ENCODE measurements around the gene MED15.

GRCh38 chr22:20530368-20531153 lies 23.2 kb downstream of the MED15 start:
- no peak for TF ChIP-seq STAT1 (IDR thresholded peaks at IDR 0.05; ENCODE audit: unreplicated experiment)
- TF ChIP-seq POLR2AphosphoS5 (IDR thresholded peaks at IDR 0.05; ENCODE audit: low read depth), result no peak
- TF ChIP-seq, protein P1, sequence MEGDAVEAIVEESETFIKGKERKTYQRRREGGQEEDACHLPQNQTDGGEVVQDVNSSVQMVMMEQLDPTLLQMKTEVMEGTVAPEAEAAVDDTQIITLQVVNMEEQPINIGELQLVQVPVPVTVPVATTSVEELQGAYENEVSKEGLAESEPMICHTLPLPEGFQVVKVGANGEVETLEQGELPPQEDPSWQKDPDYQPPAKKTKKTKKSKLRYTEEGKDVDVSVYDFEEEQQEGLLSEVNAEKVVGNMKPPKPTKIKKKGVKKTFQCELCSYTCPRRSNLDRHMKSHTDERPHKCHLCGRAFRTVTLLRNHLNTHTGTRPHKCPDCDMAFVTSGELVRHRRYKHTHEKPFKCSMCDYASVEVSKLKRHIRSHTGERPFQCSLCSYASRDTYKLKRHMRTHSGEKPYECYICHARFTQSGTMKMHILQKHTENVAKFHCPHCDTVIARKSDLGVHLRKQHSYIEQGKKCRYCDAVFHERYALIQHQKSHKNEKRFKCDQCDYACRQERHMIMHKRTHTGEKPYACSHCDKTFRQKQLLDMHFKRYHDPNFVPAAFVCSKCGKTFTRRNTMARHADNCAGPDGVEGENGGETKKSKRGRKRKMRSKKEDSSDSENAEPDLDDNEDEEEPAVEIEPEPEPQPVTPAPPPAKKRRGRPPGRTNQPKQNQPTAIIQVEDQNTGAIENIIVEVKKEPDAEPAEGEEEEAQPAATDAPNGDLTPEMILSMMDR (conservative IDR thresholded peaks at IDR 0.05; ENCODE audit: low read depth in 2 of 2), result no peak; a peak in 1 of 4 replicates
- TF ChIP-seq, protein P2, sequence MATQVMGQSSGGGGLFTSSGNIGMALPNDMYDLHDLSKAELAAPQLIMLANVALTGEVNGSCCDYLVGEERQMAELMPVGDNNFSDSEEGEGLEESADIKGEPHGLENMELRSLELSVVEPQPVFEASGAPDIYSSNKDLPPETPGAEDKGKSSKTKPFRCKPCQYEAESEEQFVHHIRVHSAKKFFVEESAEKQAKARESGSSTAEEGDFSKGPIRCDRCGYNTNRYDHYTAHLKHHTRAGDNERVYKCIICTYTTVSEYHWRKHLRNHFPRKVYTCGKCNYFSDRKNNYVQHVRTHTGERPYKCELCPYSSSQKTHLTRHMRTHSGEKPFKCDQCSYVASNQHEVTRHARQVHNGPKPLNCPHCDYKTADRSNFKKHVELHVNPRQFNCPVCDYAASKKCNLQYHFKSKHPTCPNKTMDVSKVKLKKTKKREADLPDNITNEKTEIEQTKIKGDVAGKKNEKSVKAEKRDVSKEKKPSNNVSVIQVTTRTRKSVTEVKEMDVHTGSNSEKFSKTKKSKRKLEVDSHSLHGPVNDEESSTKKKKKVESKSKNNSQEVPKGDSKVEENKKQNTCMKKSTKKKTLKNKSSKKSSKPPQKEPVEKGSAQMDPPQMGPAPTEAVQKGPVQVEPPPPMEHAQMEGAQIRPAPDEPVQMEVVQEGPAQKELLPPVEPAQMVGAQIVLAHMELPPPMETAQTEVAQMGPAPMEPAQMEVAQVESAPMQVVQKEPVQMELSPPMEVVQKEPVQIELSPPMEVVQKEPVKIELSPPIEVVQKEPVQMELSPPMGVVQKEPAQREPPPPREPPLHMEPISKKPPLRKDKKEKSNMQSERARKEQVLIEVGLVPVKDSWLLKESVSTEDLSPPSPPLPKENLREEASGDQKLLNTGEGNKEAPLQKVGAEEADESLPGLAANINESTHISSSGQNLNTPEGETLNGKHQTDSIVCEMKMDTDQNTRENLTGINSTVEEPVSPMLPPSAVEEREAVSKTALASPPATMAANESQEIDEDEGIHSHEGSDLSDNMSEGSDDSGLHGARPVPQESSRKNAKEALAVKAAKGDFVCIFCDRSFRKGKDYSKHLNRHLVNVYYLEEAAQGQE (IDR thresholded peaks at IDR 0.05; ENCODE audit: unreplicated experiment), result no peak
